NCI-H2081 (cell line): Measurements from ENCODE around the gene P2RY10.
"Not testable (repeated sequence)": the region's sequence is repeated elsewhere in the genome, so short reads cannot be mapped to it uniquely, and the experiment has no call there.

Experiments used
- DNase-seq, 2 experiments: peaks; one replicate each; lab custom pipeline; 2025; lab: John Stamatoyannopoulos, UW

P2RY10 gene, protein sequence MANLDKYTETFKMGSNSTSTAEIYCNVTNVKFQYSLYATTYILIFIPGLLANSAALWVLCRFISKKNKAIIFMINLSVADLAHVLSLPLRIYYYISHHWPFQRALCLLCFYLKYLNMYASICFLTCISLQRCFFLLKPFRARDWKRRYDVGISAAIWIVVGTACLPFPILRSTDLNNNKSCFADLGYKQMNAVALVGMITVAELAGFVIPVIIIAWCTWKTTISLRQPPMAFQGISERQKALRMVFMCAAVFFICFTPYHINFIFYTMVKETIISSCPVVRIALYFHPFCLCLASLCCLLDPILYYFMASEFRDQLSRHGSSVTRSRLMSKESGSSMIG

DNA sequence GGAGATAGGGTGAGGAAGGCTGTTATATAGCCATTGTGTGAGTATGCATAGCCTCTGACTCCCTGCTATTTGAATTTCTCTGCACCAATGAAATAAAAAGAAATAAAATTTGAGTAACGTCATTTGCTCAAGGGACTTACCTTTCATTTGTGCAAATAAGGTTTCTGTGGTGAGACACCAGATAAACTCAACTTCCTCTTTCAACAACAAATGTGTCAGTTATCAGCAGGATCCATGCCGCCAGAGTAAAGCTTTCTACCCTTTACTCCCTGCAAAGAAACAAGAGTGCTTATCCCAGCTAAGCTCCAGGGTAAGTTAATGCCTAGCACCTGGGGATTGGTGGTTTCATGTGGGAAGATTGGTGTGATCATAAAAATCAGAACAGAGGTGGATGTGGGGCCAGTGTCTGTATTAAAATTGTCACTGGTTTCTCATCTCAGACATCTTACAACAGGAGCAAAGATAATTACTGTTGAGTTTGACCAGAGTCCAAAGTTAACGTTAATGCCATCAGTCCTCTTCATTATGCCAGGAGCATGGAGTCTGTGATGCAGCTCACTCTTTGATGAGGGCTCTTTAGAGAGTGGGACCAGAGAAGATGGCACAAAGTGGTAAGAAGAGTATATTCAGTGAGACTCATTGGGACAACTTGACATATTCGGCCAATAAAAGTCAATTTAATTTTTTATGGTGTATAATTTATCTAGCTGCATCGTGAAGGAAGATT is at the start of gene P2RY10:
TSS of gene P2RY10 (plus strand) at position 206 of the 727 bp plus-strand sequence. CDS start 15,130 bp downstream, outside the sequence.
- no peak for DNase-seq

DNA sequence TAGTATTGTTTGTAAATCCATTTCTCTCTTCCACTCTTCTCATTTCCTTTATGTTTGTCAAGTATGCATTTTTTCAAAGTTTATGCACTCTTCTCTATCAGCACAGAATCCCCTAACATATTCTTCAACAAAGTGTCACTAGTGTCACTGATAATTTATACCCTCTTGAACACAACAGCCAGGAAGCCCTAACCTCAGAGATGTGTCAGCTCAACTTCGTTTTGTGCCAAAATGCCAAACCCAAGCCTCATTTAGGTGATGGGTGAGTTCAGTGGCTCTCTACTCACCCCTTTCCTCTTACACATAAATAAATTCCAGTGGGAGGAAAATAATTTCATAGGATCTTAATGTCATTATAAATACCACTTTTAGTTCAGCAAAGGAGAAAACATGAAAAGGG is 22.4 kb upstream of the P2RY10 start:
- no peak for DNase-seq

DNA sequence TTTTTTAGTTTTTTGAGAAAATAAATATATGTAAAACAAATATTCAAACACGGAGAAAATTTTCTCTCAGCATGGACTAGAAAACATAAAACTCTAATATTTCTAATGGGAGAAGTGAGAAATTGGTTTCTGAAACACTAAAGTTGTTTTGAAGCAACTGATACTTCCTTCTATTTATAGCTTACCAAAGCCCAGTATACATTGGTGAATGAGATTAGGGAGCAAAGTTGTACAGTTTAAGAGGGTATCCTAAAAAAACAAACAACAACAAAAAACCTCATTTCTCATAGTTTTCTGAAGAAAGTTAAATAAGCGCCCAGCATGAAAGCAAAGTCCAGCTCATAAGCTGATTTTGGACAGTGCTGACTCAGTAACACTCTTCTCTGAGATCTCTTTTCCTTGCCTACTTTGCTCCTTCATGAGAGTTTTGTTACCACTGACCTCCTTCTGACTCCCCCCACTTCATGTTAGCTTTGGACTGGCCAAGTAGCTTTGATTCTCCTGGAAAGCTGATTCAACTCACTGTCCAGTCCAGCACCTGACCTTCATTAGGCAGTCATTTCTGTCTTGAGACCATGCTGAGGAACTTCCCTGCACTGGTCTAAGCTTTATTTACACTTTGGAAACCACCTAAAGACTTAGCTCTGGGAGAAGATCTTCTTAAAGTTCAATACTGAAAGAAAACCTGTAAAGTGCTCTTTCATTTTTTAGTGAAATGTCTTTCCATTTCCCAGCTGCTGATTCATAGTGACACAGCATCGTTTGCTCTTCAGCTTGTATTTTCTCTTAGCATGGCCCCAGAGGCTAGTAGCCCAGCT is 21.8 kb upstream of the P2RY10 start:
- no peak for DNase-seq

DNA sequence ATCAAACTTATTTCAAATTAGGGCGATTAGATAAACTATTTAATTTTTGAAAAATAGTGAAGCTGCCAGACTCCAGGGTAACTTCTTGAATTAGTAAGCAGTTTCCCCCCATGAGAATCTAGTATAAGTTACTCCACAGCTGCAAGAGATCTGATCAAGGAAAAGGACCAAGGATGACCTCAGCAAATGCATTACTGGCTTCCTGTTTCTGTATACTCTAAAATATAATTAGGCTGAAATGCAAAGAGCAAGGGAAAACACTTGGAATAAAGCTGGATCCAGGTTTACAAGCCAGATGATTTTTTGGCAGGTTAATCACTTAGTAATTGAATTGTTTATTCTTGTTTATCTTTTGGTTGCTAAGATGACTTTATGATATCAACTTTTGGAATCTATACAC is 13.4 kb upstream of the P2RY10 start:
- DNase-seq, result no peak

DNA sequence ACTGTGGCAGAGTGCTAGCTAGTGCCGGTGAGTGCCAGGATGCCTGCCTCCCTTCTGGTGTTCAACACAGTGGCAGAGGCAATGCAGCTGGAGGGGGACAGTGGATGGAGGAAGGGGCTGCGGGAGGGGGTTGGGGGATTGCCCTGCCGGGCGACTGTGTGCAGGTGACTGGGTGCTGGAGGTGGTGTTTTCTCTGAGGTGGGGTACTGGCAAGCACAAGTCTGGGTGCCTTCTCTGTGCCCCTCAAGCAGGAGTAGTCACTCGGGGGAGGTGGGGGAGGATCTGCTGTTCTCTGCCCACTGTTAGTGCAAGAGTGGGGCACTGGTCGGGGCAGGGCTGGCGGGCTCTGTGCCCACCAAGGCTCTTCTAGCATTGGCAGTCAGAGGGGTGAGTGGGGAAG is 10.3 kb upstream of the P2RY10 start:
- no peak for DNase-seq

DNA sequence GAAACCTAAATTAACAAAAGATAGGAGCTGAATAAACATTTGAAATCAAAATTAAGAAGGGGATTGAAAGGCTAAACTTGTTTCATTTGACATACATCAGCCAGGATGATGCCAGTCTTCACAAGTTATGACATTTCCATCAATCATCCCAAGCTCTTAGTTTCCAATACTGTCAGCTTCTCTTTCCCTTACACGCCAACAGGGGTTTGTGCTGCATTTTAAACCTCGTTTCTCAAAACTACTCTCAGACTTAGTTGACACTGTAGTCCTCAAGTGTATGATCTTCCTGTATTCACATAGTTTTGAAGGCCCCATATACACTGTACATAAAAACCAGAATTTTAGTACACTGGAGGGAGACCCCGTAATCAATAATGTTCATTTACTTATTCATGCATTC is 840 bp upstream of the P2RY10 start:
- DNase-seq, result no peak

DNA sequence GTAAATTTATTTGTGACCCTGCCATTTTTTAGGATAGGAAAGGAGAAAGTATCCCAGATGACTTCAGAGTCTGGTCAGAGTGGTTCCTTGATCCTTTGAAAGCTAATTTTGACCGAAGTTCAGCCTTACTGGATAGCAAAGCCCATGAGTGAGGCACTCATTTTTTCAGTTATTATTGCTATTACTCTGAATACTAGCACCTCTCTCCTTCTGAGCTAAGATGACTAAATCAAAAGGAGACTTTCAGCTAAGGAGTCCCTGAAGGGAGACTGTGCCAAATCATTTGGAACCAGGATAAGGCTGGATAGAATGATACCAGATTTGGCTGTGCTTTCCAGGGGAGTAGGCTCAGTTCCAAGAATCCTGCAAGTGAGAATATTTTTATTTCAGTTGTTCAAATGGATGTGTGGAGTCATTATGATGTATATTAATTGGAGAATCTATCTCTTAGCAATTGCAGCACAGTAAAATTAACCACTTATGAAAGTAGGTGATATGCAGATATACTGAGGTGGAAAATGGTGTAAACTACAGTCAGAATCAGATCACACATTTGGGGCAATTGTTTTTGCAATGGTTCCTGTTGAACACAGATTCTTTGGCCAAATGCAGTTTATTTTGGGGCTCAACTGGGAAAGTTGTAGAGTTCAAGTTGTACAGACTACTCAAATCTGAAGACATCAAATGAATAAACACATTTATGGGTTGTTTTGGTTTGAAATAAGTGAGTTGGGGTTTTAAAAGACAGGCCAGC is 1.2 kb downstream of the P2RY10 start:
- DNase-seq, result no peak

DNA sequence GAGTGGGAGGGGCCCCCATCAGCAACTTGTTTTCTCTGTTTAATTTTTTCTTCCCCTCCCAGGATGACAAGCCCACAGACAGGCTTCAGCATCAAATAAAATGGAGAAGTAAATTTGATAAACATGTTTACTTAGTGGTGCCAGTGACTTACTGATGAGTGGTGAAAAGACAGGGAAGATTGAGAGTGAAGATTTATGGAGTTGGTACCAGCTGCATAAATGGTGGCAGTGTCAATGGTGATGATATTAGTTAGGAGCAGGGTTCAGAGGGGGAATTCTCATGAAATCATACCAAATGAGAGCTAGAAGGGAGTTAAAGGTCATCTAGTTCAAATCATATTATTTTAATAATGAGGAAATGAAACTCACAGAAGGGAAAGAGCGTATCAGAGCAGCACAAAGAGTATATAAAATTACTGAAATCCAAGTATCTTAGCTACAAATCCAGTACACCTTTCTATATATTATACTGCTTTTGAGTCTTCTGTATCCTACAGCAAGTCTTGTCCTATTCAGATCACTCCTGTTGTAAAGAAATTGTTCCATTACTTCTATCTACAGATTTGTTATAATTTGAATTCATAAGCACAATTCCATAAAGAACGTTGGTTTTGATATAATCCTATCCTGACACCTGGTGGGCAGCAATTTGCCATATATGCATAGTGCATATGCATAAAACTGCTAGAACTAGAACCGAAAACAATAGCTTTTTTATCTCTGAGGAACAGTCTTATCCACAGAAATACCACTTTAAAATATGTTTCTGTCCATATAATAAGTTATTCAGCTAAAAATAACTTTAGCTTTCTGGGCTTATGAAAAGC is 5.0 kb downstream of the P2RY10 start:
- DNase-seq, result no peak

DNA sequence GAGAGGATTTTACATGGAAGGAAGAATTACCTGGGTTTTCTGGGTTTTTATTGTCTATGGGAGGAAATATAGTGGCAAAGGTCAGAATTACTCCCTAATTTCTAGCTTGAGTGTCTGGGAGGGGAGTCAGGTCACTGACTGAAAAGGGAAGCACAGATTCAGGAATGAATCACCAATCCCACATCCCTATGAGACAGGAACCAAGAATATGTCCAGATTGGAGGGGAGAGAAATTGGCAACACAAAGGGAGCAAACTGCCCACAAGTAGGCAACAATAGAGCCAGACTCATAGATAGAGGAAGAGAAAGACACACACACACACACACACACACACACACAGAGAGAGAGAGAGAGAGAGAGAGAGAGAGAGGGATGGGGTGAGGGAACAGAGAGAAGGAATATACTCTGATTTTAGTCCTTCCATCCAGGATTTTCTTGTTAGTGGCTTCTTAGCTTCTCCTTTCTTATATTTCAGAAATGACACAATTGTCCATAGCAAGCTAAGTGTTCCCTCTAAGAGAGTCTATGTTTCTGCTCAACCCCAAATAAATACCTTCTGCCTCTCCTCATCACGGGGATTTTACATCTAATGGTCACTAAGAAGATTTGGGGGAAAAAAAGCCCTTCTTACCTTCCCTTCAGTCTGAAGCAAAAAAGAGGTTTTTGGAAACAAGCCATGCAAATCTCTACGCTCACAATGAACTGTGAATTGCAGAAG is 12.0 kb downstream of the P2RY10 start:
- no peak for DNase-seq

DNA sequence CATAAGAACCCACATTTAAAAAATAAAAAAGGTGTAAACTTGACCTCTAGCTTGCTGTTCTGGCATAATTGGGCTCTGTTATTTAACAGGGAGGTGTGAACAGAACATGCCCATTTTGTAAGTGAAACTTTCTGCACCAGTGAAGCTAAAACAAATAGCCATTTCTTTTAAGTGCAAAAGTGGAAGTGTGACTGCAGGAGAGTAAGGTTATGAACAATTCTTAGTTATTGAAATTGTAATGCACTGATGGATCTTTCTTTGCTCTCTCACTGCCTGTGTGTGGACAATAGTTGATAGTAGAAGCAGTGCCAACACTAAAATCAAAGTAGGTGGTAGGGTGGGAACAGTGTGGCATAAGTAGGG is 12.6 kb downstream of the P2RY10 start:
- DNase-seq, result no peak

DNA sequence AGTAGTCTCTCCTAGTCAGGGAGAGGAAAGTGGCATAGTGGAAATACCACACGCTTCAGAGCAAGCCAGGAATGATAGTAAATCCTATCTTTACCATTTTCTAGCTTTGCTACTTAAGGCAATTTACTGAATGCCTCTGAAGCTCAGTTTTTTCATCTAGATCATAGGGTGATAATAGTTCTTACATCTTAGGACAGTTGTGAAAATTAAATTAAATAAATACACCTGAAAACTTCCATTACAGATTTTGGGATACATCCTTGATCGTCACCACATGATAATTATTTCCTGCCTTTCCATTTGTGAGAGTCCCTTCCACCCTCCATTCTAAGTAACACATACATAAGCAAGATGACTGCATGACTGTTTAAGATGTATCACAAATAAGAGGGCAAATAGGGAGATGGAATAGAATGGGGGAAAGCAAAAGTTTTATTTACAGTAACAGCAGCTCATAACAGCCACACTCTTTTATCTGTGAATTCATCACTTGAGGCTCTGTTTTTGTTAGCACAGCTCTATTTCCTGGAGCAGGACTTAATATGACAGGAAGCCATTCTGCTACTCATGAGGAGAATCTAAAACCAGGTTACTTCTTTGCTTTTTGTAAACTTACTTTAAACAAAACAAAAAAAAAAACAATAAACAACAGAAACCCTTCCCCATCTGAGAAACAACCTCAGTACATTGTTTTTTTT is 13.4 kb downstream of the P2RY10 start:
- no peak for DNase-seq

DNA sequence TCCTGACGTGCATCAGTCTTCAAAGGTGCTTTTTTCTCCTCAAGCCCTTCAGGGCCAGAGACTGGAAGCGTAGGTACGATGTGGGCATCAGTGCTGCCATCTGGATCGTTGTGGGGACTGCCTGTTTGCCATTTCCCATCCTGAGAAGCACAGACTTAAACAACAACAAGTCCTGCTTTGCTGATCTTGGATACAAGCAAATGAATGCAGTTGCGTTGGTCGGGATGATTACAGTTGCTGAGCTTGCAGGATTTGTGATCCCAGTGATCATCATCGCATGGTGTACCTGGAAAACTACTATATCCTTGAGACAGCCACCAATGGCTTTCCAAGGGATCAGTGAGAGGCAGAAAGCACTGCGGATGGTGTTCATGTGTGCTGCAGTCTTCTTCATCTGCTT is 15.7 kb downstream of the P2RY10 start:
- no peak for DNase-seq

DNA sequence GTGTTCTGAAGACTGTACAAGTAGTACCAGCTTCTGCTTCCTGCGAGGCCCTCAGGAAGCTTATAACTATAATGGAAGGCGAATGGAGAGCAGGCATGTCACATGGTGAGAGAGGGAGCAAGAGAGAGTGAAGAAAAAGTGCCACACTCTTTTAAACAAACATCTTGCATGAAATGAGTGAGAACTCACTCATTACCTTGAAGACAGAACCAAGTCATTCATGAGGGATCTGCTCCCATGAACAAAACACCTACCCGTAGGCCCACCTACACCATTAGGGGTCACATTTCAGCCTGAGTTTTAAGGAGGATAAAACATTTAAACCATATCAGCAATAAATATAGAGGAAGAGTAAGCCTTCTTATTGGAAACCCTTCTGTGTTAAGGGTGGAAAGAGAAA is 19.4 kb downstream of the P2RY10 start:
- no peak for DNase-seq

DNA sequence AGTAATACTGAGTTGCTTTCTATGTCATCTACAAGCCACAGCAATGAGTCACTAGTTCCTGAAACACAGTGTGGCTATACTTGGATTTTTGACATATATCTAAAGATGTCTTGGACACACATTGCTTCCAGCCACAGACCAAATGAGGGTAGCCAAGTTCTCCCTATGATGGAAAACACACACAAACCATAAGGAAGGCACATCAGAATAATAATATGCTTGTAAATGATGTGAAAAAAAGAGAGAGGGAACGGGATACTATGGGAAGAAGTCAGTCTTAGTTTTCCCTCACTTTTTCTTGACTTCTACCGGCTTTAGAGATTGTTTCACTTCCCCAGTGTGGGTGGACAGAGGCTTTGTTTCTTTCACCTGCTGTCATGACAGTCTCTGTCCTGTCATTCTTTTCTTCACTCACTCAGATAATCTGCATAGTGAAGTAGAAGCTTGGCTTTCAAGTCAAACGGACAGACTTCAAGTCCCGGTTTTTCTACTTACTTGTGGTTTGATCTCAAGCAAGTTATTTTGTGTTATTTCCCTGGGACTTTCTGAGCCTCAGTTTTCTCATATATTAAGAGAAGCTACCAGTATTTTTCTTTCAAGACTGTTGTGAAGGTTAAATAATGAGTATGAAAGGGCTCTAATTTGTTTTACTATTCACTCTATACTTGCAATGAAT is 34.7 kb downstream of the P2RY10 start:
- no peak for DNase-seq

DNA sequence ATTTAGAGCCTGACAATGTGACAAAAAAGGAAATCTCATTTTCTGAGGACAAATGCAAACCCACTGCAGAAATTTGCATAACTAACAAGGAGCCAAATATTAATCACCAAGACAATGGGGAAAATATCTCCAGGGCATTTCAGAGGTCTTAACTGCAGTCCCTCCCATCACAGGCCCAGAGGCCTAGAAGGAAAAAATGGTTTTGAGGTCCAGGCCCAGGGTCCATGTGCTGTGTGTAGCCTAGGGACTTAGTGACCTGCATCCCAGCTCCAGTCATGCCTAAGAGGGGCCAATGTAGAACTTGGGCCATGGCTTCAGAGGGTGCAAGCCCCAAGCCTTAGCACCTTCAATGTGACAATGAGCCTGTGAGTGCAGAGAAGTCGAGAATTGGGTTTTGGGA is 44.2 kb downstream of the P2RY10 start:
- no peak for DNase-seq

DNA sequence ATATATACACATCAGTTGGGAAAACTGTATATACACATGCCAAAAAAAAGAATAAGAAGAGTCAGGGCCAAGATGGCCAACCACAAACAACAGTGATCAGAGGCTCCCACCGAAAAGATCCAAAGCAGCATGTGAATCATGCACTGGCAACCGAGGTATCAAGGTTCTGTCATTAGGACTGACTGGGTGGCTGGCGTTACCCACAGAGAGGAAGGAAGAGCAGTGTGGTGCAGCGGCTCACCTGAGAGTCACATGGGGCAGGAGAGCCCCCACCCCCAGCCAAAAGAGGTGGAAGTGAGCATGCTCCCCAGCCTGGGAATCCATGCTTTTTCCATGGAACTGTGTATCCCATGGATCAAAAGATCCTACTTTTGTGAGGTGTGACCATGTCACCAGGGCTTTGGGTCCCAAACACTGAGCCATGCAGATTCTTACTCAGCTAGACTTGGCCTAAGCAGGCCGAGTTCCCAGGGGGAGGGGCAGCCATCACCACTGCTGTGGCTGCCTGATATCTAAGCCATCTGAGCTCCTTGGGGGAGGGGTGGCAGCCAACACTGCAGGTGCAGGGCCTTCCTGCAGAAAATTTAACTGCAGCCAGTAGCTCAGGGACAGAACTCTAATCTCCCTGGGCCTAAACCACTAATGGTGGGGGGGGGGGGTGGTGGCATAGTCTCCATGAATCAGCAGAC is 52.8 kb downstream of the P2RY10 start:
- no peak for DNase-seq

DNA sequence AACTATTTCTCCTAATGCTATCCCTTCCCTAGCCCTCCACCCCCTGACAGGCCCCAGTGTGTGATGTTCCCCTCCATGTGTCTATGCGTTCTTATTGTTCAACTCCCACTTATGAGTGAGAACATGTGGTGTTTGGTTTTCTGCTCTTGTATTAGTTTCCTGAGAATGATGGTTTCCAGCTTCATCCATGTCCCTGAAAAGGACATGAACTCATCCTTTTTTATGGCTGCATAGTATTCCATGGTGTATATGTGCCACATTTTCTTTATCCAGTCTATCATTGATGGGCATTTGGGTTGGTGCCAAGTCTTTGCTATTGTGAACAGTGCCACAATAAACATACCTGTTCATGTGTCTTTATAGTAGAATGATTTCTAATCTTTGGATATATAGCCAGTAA is 62.3 kb downstream of the P2RY10 start:
- DNase-seq, result not testable (repeated sequence)
